GM18867 (cell line): ENCODE measurements around the gene MYCBP.

Experiments used
- ATAC-seq: cut with Tn5 transposase; IDR thresholded peaks from one replicate; pipeline ENCODE4 v1.9.1; 2021; ENCODE audit warnings: mild to moderate bottlenecking, moderate library complexity; ENCODE audit not compliant: unreplicated experiment

Gene MYCBP

GRCh38 chr1:38826886-38827285 lies 46.3 kb downstream of the MYCBP start:
- ATAC-seq, result no peak

GRCh38 chr1:38826262-38826661 lies 46.9 kb downstream of the MYCBP start:
- ATAC-seq, result no peak

- no peak for ATAC-seq
These were observed 52.3 kb downstream of the MYCBP start for GRCh38 chr1:38820860-38821259.

- ATAC-seq, result no peak
These were observed 53.6 kb downstream of the MYCBP start for GRCh38 chr1:38819516-38819915.

GRCh38 chr1:38819040-38819439 lies 54.1 kb downstream of the MYCBP start:
- no peak for ATAC-seq

- no peak for ATAC-seq
These were observed 54.8 kb downstream of the MYCBP start for GRCh38 chr1:38818175-38818976.

GRCh38 chr1:38817267-38818174 lies 55.6 kb downstream of the MYCBP start:
- no peak for ATAC-seq

GRCh38 chr1:38815903-38816627 lies 57.1 kb downstream of the MYCBP start:
- peak; percentile 81 for ATAC-seq

GRCh38 chr1:38814984-38815464 lies 58.1 kb downstream of the MYCBP start:
- no peak for ATAC-seq

- no peak for ATAC-seq
These were observed 58.6 kb downstream of the MYCBP start for GRCh38 chr1:38814444-38814983.

GRCh38 chr1:38812981-38813380 lies 60.2 kb downstream of the MYCBP start:
- ATAC-seq, result no peak
